A549 (cell line): ENCODE results near the gene IRF1. TPM values are rescaled to one million over a fixed set of nuclear protein-coding genes. Genes with fewer than 3 reads are reported as not detected.
A peak's percentile ranks its signal among the peaks of the same experiment; 100 is the strongest.

ENCODE experiments used
- ATAC-seq, 2 experiments: fragments of 200-7000 bp in 1 of 2; fragments of >200 bp in 1 of 2; cut with Nextera tagmentation in 1 of 2; cut with Tn5 transposase in 1 of 2; 3 replicates each; pipeline versions ENCODE4 v1.8.0 to v1.9.1; 2018 to 2020; ENCODE audit warnings: mild to moderate bottlenecking in 1 of 2, moderate library complexity in 1 of 2
- CTCF ChIA-PET: fragments of 300-600 bp; sonication (Branson Sonifier 250); formaldehyde crosslinking; extraction: SDS; loops from one replicate; lab custom pipeline; 2021; ENCODE audit warnings: antibody characterized with exemption, inconsistent platforms; lab: Yijun Ruan, JAX
- POLR2A ChIA-PET: fragments of 350-600 bp; formaldehyde crosslinking; extraction: SDS; loops from one replicate; lab custom pipeline; 2021; ENCODE audit warnings: antibody characterized with exemption, inconsistent platforms; lab: Yijun Ruan, JAX
- DNase-seq, 2 experiments: peaks; one replicate each; pipeline versions ENCODE4 v3.0.0 to v3.0.0-alpha.2; 2011 to 2016; ENCODE audit warnings: low read depth in 1 of 2, low spot score in 1 of 2
- FAIRE-seq: peaks from 2 replicates; lab custom pipeline; 2011; peaks lifted over from hg19 to GRCh38; lab: Jason Lieb, UNC
- H3K27ac ChIP-seq, 2 experiments: fragments of >200 bp; sonication (Bioruptor Twin); formaldehyde crosslinking; 3 replicates each; pipeline ENCODE4 v1.5.1; 2016 to 2017
- H3K4me1 ChIP-seq: fragments of >200 bp; sonication (Bioruptor Twin); formaldehyde crosslinking; 3 replicates; pipeline ENCODE4 v1.6.1; 2016
- H3K4me2 ChIP-seq: fragments of >200 bp; sonication (Bioruptor Twin); formaldehyde crosslinking; 3 replicates; pipeline ENCODE4 v1.6.1; 2016
- H3K4me3 ChIP-seq: fragments of >200 bp; sonication (Bioruptor Twin); formaldehyde crosslinking; 3 replicates; pipeline ENCODE4 v1.5.1; 2016
- H3K9me3 ChIP-seq: fragments of >200 bp; sonication (Bioruptor Twin); formaldehyde crosslinking; 3 replicates; pipeline ENCODE4 v1.6.1; 2016
- BCL3 ChIP-seq: fragments of >200 bp; sonication (Bioruptor Twin); formaldehyde crosslinking; IDR thresholded peaks from 3 replicates; pipeline ENCODE4 v1.6.1; 2016
- CBX8 ChIP-seq: fragments of 200-600 bp; sonication (generic); IDR thresholded peaks from 2 replicates; pipeline ENCODE4 v1.6.1; 2016
- E2F6 ChIP-seq: IDR thresholded peaks from 2 replicates; pipeline ENCODE4 v1.6.1; 2012; ENCODE audit warnings: low read depth, borderline replicate concordance
- EHMT2 ChIP-seq: fragments of 200-600 bp; sonication (generic); IDR thresholded peaks from 2 replicates; pipeline ENCODE4 v1.6.1; 2016; ENCODE audit warnings: antibody characterized with exemption, low read depth, mild to moderate bottlenecking, moderate library complexity
- ESRRA ChIP-seq: fragments of 150-350 bp; IDR thresholded peaks from 2 replicates; pipeline ENCODE4 v1.6.1; 2014; ENCODE audit warnings: mild to moderate bottlenecking, low read length, borderline replicate concordance
- FOSB ChIP-seq: fragments of 250-450 bp; sonication (Bioruptor Pico); IDR thresholded peaks from 2 replicates; pipeline ENCODE4 v1.5.0; 2020; ENCODE audit warnings: mild to moderate bottlenecking, moderate library complexity
- FOSL2 ChIP-seq, 2 experiments: fragments of 450-650 bp in 1 of 2; fragments of >200 bp in 1 of 2; sonication (Bioruptor Twin) in 1 of 2; formaldehyde crosslinking; IDR thresholded peaks; 2 replicates each; pipeline versions ENCODE4 v1.5.0 to v1.6.1; 2016 to 2020; ENCODE audit warnings: mild to moderate bottlenecking in 1 of 2, moderate library complexity in 1 of 2
- GATA3 ChIP-seq: IDR thresholded peaks from 2 replicates; pipeline ENCODE4 v1.6.1; 2012; ENCODE audit warnings: borderline replicate concordance
- HOXA7 ChIP-seq: fragments of 250-450 bp; sonication (Bioruptor Pico); IDR thresholded peaks from 2 replicates; pipeline ENCODE4 v1.5.0; 2020; ENCODE audit warnings: mild to moderate bottlenecking, moderate library complexity
- HOXB13 ChIP-seq: fragments of 250-450 bp; sonication (Bioruptor Pico); IDR thresholded peaks from 2 replicates; pipeline ENCODE4 v1.5.0; 2020; ENCODE audit warnings: low read depth, mild to moderate bottlenecking, moderate library complexity
- JUN ChIP-seq, 2 experiments: fragments of >200 bp; sonication (Bioruptor Twin); formaldehyde crosslinking; IDR thresholded peaks; 2 replicates in 1 of 2; 3 replicates in 1 of 2; pipeline ENCODE4 v1.6.1; 2016 to 2017
- JUNB ChIP-seq: fragments of >200 bp; sonication (Bioruptor Twin); formaldehyde crosslinking; IDR thresholded peaks from 2 replicates; pipeline ENCODE4 v1.6.1; 2016
- KDM1A ChIP-seq: fragments of 200-600 bp; sonication (generic); IDR thresholded peaks from 2 replicates; pipeline ENCODE4 v1.6.1; 2016; ENCODE audit warnings: low read depth, mild to moderate bottlenecking
- MYC ChIP-seq: IDR thresholded peaks from 2 replicates; pipeline ENCODE4 v1.6.1; 2012; ENCODE audit warnings: mild to moderate bottlenecking, inconsistent platforms, low read length, improper control_type of control experiment, borderline replicate concordance
- NR3C1 ChIP-seq: fragments of >200 bp; sonication (Bioruptor Twin); formaldehyde crosslinking; IDR thresholded peaks from 3 replicates; pipeline ENCODE4 v1.6.1; 2017
- PBX3 ChIP-seq: IDR thresholded peaks from 2 replicates; pipeline ENCODE4 v1.6.1; 2012
- PHF8 ChIP-seq: fragments of 200-600 bp; sonication (generic); IDR thresholded peaks from 2 replicates; pipeline ENCODE4 v1.6.1; 2016; ENCODE audit warnings: low read depth, mild to moderate bottlenecking, antibody characterized with exemption, moderate library complexity, borderline replicate concordance
- POLR2A ChIP-seq: IDR thresholded peaks from 2 replicates; pipeline ENCODE4 v1.6.1; 2012; ENCODE audit warnings: mild to moderate bottlenecking, low read length
- POLR2AphosphoS2 ChIP-seq: conservative IDR thresholded peaks from 2 replicates; pipeline ENCODE4 v1.6.1; 2012; ENCODE audit warnings: low read length, improper control_type of control experiment, inconsistent platforms
- RAD21 ChIP-seq, 2 experiments: fragments of >200 bp in 1 of 2; sonication (Bioruptor Twin) in 1 of 2; formaldehyde crosslinking in 1 of 2; IDR thresholded peaks in 1 of 2; conservative IDR thresholded peaks in 1 of 2; 2 replicates in 1 of 2; 3 replicates in 1 of 2; pipeline ENCODE4 v1.6.1; 2012 to 2018; ENCODE audit warnings: inconsistent platforms in 1 of 2
- RNF2 ChIP-seq: fragments of 200-600 bp; sonication (generic); IDR thresholded peaks from 2 replicates; pipeline ENCODE4 v1.6.1; 2016; ENCODE audit warnings: low read depth, mild to moderate bottlenecking, antibody characterized with exemption, moderate library complexity, borderline replicate concordance
- SREBF2 ChIP-seq: fragments of 450-650 bp; IDR thresholded peaks from 2 replicates; pipeline ENCODE4 v1.6.1; 2014; ENCODE audit warnings: mild to moderate bottlenecking, moderate library complexity
- TFCP2L1 ChIP-seq: fragments of 250-450 bp; sonication (Bioruptor Pico); IDR thresholded peaks from 2 replicates; pipeline ENCODE4 v1.5.0; 2021; ENCODE audit warnings: mild to moderate bottlenecking
- USF2 ChIP-seq: fragments of 450-650 bp; IDR thresholded peaks from 2 replicates; pipeline ENCODE4 v1.6.1; 2014; ENCODE audit warnings: antibody characterized with exemption
- ZC3H11A ChIP-seq: fragments of 450-650 bp; IDR thresholded peaks from 2 replicates; pipeline ENCODE4 v1.6.1; 2014; ENCODE audit warnings: antibody characterized with exemption, mild to moderate bottlenecking
- ZFP36 ChIP-seq: fragments of 450-650 bp; IDR thresholded peaks from 2 replicates; pipeline ENCODE4 v1.6.1; 2014; ENCODE audit warnings: borderline replicate concordance; ENCODE audit not compliant: partially characterized antibody
- WGBS: methylation state at CpG from one replicate; pipeline ENCODE4 v1.1.6; 2017; ENCODE audit errors: missing lambda C conversion rate; 5-methylcytosine and 5-hydroxymethylcytosine counted together
- polyA plus RNA-seq, 4 experiments: library from polyadenylated mRNA; depleted of rRNA in 3 of 4; stranded (reverse); fragments of >200 nt; fragmentation: RNase III in 1 of 4; extraction: RNeasy Plus Mini Kit Qiagen cat#74134 plus additional on column Dnase treatment in 1 of 4; gene quantifications; 2 replicates in 3 of 4; 3 replicates in 1 of 4; pipeline ENCODE4 v1.2.3, GENCODE V29; 2011 to 2017
- TF ChIP-seq, protein P1 (sequence below): fragments of >200 bp; sonication (Bioruptor Twin); formaldehyde crosslinking; IDR thresholded peaks from 2 replicates; pipeline ENCODE4 v1.6.1; 2016

Gene IRF1
- polyA plus RNA-seq, 2 of the 4 experiments (the other 2 are of a cell fraction) = 10.9 to 13.3 TPM

- ChIA-PET CTCF (interaction anchor here (0.6 to 1.8 kb wide), 5 partner anchors 17 to 133 kb away, joined by 3 to 7 read pairs (median 4); partner anchors contain the start of gene IRF1), POLR2A (interaction anchor here (1.1 kb wide), 1 partner anchor 25 kb away, joined by 5 read pairs; the partner anchor contains the start of gene IRF1)
- WGBS = 93% methylated on average over 10 of the region's 10 CpGs
- Histone ChIP-seq H3K27ac (peak overlapping the region in 1 of 2 experiments; percentile 66; a peak in 1 of 6 replicates), H3K4me3 (no peak overlapping the region), H3K4me2 (no peak overlapping the region), H3K4me1 (peaks cover 11% of the 10 kb centered on the region), H3K9me3 (no peaks in the 10 kb centered on the region)
- no peak for DNase-seq
- peak in 1 of 2 experiments; percentile 10; a peak in 1 of 6 replicates for ATAC-seq
- no peak for TF ChIP-seq USF2
- TF ChIP-seq KDM1A = no peak
- TF ChIP-seq EHMT2 = no peak
- TF ChIP-seq NR3C1 = no peak
- TF ChIP-seq FOSL2 (IDR thresholded peaks at IDR 0.05) = no peak
- no peak for TF ChIP-seq FOSL2 (CRISPR knock-in tag; IDR thresholded peaks at IDR 0.05)
- TF ChIP-seq RAD21 (conservative IDR thresholded peaks at IDR 0.05 in 1 of 2, IDR thresholded peaks at IDR 0.05 in 1 of 2) = no peak
- TF ChIP-seq JUNB = no peak
- no peak for TF ChIP-seq ZFP36
- TF ChIP-seq RNF2 = no peak
- TF ChIP-seq FOSB (CRISPR knock-in tag) = no peak
- no peak for TF ChIP-seq JUN (IDR thresholded peaks at IDR 0.05)
- no peak for TF ChIP-seq POLR2AphosphoS2
- TF ChIP-seq SREBF2 = no peak
- TF ChIP-seq ESRRA = no peak
- no peak for TF ChIP-seq BCL3
- no peak for TF ChIP-seq MYC
- TF ChIP-seq GATA3 = no peak
- TF ChIP-seq PBX3 = no peak
- FAIRE-seq = no peak
Measured at GRCh38 chr5:132465059-132465707, 25.4 kb downstream of the IRF1 start.

- DNase-seq (no peak), ATAC-seq (peak in 1 of 2 experiments; percentile 19; a peak in 3 of 6 replicates), FAIRE-seq (no peak)
- 76% methylated on average over 14 of the region's 15 CpGs for WGBS
- Histone ChIP-seq H3K4me3 (no peak overlapping the region), H3K4me1 (peaks cover 19% of the 10 kb centered on the region), H3K9me3 (no peaks in the 10 kb centered on the region), H3K27ac (peak overlapping the region; percentile 5 to 66; a peak in 3 of 6 replicates), H3K4me2 (peak overlapping the region; percentile 43)
- TF ChIP-seq CBX8 = no peak
- TF ChIP-seq FOSL2 (IDR thresholded peaks at IDR 0.05) = no peak
- TF ChIP-seq FOSL2 (CRISPR knock-in tag; IDR thresholded peaks at IDR 0.05) = no peak
- TF ChIP-seq MYC = no peak
- no peak for TF ChIP-seq ZC3H11A
- no peak for TF ChIP-seq HOXA7 (CRISPR knock-in tag)
- no peak for TF ChIP-seq POLR2AphosphoS2
- TF ChIP-seq USF2 = no peak
- TF ChIP-seq POLR2A = no peak
- TF ChIP-seq, protein P1, sequence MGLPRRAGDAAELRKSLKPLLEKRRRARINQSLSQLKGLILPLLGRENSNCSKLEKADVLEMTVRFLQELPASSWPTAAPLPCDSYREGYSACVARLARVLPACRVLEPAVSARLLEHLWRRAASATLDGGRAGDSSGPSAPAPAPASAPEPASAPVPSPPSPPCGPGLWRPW = no peak
- no peak for TF ChIP-seq E2F6
- no peak for TF ChIP-seq HOXB13
- no peak for TF ChIP-seq KDM1A
- TF ChIP-seq ESRRA = no peak
- TF ChIP-seq PHF8 = no peak
- no peak for TF ChIP-seq TFCP2L1 (CRISPR knock-in tag)
- POLR2A ChIA-PET = no interaction called here
- CTCF ChIA-PET = interaction anchor here (0.7 to 1.8 kb wide), 7 partner anchors 10 to 53 kb away, joined by 3 to 7 read pairs (median 3); partner anchors contain the start of gene IRF1
Measured at GRCh38 chr5:132464156-132464939, 26.2 kb downstream of the IRF1 start.
